SK-N-SH treated with all-trans-retinoic acid at 6 μM for 48 hours (cell line): ENCODE data around the gene ZNF462.

Experiments used
- ARNTL ChIP-seq: fragments of 450-650 bp; formaldehyde crosslinking; IDR thresholded peaks from 2 replicates; pipeline ENCODE4 v1.5.0; 2020; ENCODE audit warnings: low read depth, mild to moderate bottlenecking, moderate library complexity, borderline replicate concordance
- CREB5 ChIP-seq: fragments of 250-450 bp; sonication (Bioruptor Pico); IDR thresholded peaks from 2 replicates; pipeline ENCODE4 v1.5.1; 2020; ENCODE audit warnings: low read depth, mild to moderate bottlenecking, moderate library complexity
- ESRRG ChIP-seq: fragments of 250-450 bp; sonication (Bioruptor Pico); IDR thresholded peaks from 2 replicates; pipeline ENCODE4 v1.6.1; 2021; ENCODE audit warnings: mild to moderate bottlenecking
- OSR1 ChIP-seq: fragments of 250-450 bp; sonication (Bioruptor Pico); IDR thresholded peaks from 2 replicates; pipeline ENCODE4 v1.8.0; 2022; ENCODE audit warnings: moderate library complexity, mild to moderate bottlenecking, inconsistent platforms
- PATZ1 ChIP-seq: fragments of 250-450 bp; sonication (Bioruptor Pico); IDR thresholded peaks from 2 replicates; pipeline ENCODE4 v1.8.0; 2020; ENCODE audit warnings: mild to moderate bottlenecking, moderate library complexity, borderline replicate concordance
- TCF4 ChIP-seq: fragments of 250-450 bp; sonication (Bioruptor Pico); IDR thresholded peaks from 2 replicates; pipeline ENCODE4 v1.8.0; 2021; ENCODE audit warnings: mild to moderate bottlenecking, moderate library complexity, borderline replicate concordance
- TSHZ2 ChIP-seq: fragments of 250-450 bp; sonication (Bioruptor Pico); IDR thresholded peaks from 2 replicates; pipeline ENCODE4 v1.5.0; 2020; ENCODE audit warnings: mild to moderate bottlenecking, moderate library complexity
- ZFP3 ChIP-seq: fragments of 250-450 bp; sonication (Bioruptor Pico); IDR thresholded peaks from 2 replicates; pipeline ENCODE4 v1.5.0; 2020; ENCODE audit warnings: mild to moderate bottlenecking, moderate library complexity
- ZFP30 ChIP-seq: fragments of 450-650 bp; formaldehyde crosslinking; IDR thresholded peaks from 2 replicates; pipeline ENCODE4 v1.5.0; 2022; ENCODE audit warnings: mild to moderate bottlenecking, moderate library complexity
- ZNF8 ChIP-seq: fragments of 450-650 bp; formaldehyde crosslinking; IDR thresholded peaks from 2 replicates; pipeline ENCODE4 v1.5.0; 2020; ENCODE audit warnings: mild to moderate bottlenecking, moderate library complexity

- TF ChIP-seq ZFP3 (no peak), TCF4 (CRISPR knock-in tag) (no peak), TSHZ2 (CRISPR knock-in tag) (no peak), ZNF8 (CRISPR knock-in tag) (no peak), OSR1 (CRISPR knock-in tag) (no peak), ARNTL (CRISPR knock-in tag) (no peak), PATZ1 (CRISPR knock-in tag) (no peak), CREB5 (CRISPR knock-in tag) (no peak), ESRRG (CRISPR knock-in tag) (no peak), ZFP30 (no peak)
These were observed 69.2 kb downstream of the ZNF462 start for GRCh38 chr9:106932178-106932577.
